GM10266 (cell line): ENCODE data around the gene EPHA2.

Experiments
- DNase-seq: peaks from one replicate; pipeline ENCODE4 v3.0.0; 2012; ENCODE audit errors: extremely low spot score
- TF ChIP-seq, protein P1 (sequence below): IDR thresholded peaks from 2 replicates; pipeline ENCODE4 v1.5.1; 2012; ENCODE audit warnings: mild to moderate bottlenecking, low read depth; ENCODE audit not compliant: control insufficient read depth, insufficient read depth; ENCODE audit errors: missing control alignments

Gene EPHA2

DNA sequence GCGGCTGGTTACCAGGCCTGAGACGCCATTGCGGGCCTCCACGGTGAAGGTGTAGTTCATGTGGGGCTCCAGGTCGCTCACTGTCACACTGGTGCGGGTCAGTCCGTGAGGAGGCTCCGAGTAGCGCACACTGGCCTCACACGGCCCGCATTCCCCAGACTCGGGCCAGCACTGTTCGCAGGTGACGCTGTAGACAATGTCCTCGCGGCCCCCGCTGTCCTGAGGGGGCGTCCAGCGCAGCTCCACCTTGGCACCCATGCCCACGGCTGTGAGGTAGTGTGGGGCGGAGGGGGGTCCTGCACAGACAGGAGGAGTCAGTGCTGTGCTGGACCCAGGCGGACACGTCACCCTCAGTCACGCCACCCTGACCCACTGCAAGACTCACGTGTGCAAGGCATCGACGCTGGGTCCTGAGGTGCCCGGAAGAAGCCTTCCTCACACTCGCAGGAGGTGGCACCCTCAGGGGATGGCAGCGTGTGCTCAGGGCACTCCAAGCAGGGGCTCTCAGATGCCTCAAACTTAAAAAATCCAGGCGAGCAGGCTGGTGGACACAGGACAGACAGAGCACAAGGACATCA lies 17.9 kb downstream of the EPHA2 start:
- DNase-seq = no peak
- TF ChIP-seq, protein P1, sequence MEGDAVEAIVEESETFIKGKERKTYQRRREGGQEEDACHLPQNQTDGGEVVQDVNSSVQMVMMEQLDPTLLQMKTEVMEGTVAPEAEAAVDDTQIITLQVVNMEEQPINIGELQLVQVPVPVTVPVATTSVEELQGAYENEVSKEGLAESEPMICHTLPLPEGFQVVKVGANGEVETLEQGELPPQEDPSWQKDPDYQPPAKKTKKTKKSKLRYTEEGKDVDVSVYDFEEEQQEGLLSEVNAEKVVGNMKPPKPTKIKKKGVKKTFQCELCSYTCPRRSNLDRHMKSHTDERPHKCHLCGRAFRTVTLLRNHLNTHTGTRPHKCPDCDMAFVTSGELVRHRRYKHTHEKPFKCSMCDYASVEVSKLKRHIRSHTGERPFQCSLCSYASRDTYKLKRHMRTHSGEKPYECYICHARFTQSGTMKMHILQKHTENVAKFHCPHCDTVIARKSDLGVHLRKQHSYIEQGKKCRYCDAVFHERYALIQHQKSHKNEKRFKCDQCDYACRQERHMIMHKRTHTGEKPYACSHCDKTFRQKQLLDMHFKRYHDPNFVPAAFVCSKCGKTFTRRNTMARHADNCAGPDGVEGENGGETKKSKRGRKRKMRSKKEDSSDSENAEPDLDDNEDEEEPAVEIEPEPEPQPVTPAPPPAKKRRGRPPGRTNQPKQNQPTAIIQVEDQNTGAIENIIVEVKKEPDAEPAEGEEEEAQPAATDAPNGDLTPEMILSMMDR = no peak

- no peak for DNase-seq
- TF ChIP-seq, protein P1 = no peak
These were observed 20.4 kb downstream of the EPHA2 start for GRCh38 chr1:16135501-16135900.

GRCh38 chr1:16134906-16135305 lies 21.0 kb downstream of the EPHA2 start:
- DNase-seq = no peak
- TF ChIP-seq, protein P1 = no peak

- TF ChIP-seq, protein P1 = no peak
- no peak for DNase-seq
These were observed 21.6 kb downstream of the EPHA2 start for GRCh38 chr1:16134066-16134801.

- no peak for DNase-seq
- TF ChIP-seq, protein P1 = no peak
These were observed 22.6 kb downstream of the EPHA2 start for GRCh38 chr1:16133007-16133961.

GRCh38 chr1:16132325-16132785 lies 23.5 kb downstream of the EPHA2 start:
- DNase-seq = no peak
- TF ChIP-seq, protein P1 = no peak
